HS-5 (cell line): ENCODE results near the gene CCND1.
"Not testable (repeated sequence)": the region's sequence is repeated elsewhere in the genome, so short reads cannot be mapped to it uniquely, and the experiment has no call there.

ENCODE experiments used
- DNase-seq: peaks from one replicate; pipeline ENCODE4 v3.0.0-alpha.2; 2012; ENCODE audit warnings: low read depth

CCND1 gene

GRCh38 chr11:69667619-69668604 is 27.0 kb downstream of the CCND1 start:
- DNase-seq: no peak

DNA sequence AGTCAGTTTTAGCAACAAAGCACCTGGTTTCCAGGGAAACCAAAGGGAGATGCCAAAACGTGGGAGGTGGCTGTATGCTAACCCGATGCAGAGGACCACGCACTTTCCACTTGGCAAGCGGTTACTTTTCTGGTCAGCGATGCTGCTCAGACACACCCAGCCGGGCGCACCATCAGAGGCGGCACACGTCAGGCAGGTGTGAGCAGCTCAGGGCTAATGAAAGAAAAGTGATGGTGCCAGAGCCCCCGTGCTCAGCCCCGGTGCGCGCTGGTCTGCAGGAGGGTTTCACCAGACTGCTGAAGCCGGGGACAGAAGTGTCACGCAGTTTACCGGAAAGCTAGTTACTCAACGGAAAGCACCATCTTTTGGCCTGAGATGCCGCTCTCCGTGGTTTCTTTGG is 28.5 kb downstream of the CCND1 start:
- no peak for DNase-seq

DNA sequence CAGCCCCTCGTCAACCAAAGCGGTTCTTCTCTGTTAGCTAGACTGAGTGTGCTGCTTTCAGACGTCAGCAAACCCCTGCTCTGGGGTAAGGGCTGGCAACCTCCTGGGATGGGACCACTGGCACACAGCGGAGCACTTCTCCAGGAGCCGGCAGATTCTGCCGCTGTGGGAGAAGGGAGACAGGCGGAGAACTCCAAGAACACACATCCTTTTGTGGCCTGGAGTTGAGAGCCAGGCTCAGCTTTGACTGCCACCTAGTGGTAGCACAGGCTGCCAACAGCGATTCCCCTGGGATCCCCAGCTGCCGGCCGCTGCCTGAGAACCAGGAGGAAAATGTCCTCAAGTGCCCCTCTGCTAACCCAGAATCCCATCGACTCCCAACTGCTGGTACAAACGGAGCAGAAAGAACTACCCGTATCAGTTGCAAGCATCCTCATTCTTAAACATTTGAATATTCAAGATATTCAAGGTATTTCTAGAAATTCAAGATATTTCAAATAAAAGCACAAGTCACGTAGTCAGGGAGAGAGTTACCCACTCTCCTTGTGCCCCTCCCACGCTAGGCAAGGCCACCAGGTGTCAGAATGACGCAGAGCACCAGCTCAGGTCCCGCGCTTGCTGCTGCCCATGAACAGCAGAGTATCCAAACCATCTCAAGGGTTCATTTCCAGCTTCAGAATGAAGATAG is 29.3 kb downstream of the CCND1 start:
- DNase-seq: peak; percentile 50

DNA sequence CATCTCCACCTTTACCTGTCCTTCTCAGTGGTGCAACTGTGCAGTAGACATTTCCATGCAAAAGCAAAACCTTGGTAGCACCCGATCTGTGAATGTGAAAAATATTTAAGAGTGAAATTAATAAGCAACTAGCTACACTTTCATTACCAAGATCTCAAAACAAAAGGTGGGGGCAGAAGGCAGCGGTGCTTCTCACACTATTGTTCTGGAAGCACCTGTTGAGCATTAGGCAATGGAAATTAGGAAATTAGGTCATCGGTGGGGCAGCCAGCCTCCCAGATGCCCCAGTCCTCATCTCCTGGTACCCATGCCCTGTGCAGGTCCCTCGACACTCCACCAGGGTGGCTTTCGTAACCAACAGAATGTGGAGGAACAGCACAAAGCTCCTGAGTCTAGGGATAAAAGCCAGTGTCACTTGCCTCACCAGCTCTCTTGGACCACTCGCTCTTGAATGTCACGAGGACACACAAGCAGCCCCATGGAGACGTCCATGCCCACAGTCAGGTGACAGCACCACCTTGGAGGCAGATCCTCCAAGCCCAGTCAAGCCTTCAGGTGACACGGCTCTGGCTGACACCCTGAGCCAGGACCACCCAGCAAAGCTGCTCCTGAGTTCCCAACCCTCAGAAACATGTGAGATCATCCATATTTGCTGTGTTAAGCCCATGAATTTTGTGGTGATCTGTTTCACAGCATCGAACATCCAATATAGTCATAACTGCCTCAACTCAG is 30.9 kb downstream of the CCND1 start:
- no peak for DNase-seq

DNA sequence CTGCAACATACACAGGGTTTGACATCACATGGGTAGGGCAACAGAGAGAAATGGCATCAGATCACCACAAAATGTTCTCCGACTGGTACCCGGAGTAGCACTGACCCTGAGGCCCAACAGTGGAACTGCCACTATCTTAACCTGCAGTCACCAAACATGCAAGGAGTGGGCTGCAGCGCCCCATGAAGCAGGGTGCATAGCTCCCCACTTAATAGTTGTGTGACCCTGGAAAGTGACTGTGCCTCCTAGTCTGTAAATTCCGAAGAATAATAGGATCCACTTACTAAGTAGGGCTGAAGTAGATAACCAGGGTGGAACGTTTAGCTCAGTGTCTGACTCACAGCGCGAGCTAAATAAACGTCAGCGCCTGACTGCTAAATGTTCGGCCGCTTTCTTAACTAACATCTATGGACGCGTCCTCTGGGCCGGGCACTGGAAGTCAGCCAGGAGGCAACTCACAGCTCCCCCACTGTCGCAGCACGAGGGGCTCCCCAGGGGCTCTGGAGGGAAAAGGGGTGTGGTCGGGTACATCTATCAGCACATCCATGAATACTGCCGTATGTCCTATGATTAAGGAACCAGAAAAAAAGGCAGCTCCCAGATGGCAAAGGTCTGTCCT is 33.4 kb downstream of the CCND1 start:
- DNase-seq: peak; percentile 58

- DNase-seq: peak; percentile 84
These were observed 34.1 kb downstream of the CCND1 start, which contains the start of gene LTO1 for GRCh38 chr11:69674886-69675714. TSS of gene LTO1 (minus strand) at chr11:69675353. CDS start at chr11:69675239, 114 bp downstream.

DNA sequence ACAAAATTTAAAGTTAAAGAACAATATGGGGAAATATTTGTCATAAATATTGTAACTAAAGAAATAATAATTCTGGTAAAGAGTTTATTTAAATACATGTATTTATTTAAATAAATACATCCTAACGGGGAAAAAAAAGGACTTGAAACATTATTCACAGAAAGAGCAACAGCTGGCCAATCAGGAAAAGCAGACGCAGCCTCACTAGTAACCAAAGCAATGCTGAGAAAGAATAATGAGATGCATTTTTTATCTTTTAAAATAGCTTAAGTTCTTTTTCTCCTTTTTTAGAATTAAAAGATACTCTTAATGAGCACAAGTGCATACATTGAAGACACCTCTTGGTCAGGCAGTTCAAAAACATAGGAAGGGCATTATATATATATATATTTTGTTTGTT is 36.8 kb downstream of the CCND1 start:
- no peak for DNase-seq

DNA sequence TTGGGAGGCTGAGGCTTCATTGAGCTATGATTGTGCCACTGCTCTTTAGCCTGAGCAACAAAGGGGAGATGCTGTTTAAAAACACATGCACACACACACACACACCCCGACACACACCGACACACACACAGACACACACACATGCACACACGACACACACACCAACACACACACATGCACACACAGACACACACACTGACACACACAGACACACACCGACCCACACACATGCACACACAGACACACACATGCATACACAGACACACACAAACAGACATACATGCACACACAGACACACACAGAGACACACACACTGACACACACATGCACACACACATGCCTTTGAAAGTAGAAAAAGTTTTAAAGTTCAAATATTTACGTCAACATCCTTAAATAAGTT is 39.7 kb downstream of the CCND1 start:
- DNase-seq: no peak

DNA sequence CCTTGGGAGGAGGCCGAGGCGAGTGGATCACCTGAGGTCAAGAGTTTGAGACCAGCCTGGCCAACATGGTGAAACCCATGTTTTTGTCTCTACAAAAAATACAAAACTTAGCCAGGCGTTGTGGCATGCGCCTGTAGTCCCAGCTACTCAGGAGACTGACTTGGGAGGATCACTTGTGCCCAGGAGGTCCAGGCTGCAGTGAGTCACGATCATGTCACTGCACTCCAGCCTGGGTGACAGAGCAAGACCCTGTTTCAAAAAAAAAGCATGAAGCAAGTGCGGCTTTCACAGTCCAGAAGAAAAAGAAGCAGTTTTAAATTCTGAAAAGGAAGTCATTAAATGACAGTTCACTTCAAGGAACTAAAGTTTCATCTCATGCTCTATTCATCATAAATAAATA is 41.3 kb downstream of the CCND1 start:
- no peak for DNase-seq

DNA sequence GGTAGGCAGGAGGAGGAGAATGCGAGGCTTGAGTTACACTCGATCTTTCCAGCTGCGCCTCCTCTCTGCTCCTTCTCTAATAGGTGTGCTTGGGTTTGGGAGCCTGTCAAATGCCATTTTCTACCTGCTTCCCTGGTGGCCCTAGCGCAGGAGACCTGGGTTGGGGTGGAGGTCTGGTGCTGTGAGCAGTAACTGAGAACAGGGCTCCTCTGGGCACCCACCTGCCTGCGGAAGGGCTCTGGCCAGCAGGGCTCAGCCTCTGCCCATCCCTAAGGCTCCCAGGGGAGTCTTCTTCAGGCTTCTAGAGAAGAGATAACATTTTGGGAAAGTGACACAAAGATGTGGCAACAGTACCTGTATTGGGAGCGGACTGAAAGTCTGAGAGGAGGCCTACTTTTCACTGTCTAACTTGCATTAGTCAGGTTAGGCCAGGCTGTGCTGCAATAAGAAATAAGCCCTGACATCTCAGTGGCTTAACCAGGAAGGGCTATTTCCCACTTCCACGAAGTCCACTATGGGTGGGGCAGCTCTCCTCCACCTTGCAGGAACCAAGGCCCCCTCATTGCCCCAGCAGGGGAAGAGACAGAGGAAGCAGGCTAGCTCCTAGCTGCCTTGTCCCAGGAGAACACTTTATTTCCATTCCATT is 41.8 kb downstream of the CCND1 start:
- DNase-seq: no peak

DNA sequence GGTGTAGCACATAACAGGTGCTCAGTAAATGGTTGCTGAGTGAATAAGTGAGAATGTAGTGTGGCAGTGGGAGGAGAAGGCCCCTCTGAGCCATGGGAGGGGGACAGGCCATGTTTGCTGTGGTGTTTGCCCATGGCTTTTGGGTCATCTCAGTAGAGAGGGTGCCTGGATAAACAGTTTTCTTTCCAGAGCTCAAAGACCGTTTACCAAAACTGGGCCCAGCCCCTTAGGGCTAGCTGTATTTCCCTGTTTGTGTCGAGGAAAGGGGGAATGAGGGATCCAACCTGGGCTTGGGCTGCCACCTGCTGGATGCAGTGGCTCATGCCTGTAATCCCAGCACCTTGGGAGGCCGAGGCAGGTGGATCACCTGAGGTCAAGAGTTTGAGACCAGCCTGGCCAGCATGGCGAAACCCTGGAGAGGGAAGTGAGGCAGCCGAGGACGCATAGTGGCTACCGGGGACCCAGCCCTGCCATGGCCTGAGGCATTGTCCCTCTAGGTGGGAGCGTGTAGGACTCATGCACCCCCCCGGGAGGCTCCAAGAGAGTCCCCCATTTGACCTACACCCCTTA is 42.9 kb downstream of the CCND1 start:
- no peak for DNase-seq

- DNase-seq: no peak
These were observed 43.7 kb downstream of the CCND1 start for GRCh38 chr11:69684651-69685050.

DNA sequence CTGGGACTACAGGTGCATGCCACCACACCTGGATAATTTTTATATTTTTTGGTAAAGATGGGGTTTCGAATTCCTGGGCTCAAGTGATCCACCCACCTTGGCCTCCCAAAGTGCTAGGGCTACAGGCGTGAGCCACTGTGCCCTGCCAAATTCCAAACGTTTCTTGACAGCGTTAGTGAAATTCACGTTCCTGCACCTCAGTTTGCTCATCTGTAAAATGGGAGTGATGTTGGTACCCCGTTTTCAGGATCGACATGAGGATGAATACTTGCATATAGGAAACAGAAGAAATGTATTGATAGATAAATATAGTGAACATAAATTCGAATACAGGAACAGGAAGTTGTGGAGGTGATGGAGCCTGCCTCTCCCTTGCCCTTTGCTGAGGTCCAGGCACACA is 44.4 kb downstream of the CCND1 start:
- no peak for DNase-seq

DNA sequence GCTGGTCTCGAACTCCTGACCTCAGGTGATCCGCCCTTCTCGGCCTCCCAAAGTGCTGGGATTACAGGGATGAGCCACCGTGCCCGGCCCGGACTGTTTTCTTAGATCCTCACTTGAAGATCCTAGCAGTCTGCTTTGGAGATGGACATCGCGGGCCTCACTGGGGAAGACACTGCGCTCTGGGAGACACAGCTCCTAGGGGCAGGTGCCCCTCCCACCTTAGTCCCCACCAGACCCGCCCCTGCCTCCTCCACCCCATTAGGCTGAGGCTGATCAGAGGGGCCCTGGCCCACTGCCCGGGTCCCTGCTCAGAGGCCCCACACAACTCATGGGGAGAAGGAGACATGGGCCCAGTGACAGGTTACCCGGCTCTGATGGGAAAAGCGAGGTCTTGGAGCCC is 45.5 kb downstream of the CCND1 start:
- DNase-seq: no peak

- no peak for DNase-seq
These were observed 45.9 kb downstream of the CCND1 start for GRCh38 chr11:69686856-69687255.

- DNase-seq: not testable (repeated sequence)
These were observed 47.2 kb downstream of the CCND1 start for GRCh38 chr11:69687969-69688771.

GRCh38 chr11:69689484-69690319 is 48.7 kb downstream of the CCND1 start:
- no peak for DNase-seq

DNA sequence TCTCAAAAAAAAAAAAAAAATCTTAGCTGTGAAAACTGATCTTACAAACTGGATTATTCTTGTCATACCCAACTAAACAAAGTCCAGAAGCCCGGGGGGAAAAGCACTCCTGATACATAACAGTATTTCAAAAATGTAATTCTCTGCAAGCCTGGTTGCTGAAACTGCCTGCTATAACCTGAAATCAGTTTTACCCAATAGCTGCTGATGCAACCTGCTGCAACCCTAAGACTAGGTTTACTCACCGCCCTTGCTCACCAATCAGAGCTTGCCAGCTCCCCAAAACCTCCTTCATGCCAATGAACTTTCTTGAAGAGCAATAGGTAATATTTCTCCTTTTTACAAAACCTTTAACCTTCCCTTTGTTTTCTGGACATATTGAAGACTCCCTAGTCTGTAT is 50.5 kb downstream of the CCND1 start:
- no peak for DNase-seq
